Measurements from ENCODE around the gene CHORDC1.

DNA sequence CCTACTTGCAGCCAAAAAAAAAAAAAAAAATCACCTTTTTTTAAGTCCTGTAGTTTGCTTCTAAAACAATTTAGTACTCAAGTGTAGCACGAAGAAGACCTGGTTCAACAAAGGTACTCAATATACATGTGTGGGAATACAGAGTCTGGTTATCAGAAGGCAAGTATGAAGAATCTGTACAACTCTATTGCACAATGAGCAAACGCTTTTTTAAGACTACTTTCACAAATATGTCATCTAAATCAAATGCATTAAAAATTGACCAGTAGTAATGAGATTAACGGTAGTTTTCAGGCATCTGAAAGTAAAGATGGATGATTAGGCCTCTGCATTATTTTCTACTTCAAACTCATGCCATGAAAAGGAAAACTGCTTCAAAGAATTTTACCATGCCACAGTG is 9.5 kb downstream of the CHORDC1 start:
- TF ChIP-seq, protein P1, sequence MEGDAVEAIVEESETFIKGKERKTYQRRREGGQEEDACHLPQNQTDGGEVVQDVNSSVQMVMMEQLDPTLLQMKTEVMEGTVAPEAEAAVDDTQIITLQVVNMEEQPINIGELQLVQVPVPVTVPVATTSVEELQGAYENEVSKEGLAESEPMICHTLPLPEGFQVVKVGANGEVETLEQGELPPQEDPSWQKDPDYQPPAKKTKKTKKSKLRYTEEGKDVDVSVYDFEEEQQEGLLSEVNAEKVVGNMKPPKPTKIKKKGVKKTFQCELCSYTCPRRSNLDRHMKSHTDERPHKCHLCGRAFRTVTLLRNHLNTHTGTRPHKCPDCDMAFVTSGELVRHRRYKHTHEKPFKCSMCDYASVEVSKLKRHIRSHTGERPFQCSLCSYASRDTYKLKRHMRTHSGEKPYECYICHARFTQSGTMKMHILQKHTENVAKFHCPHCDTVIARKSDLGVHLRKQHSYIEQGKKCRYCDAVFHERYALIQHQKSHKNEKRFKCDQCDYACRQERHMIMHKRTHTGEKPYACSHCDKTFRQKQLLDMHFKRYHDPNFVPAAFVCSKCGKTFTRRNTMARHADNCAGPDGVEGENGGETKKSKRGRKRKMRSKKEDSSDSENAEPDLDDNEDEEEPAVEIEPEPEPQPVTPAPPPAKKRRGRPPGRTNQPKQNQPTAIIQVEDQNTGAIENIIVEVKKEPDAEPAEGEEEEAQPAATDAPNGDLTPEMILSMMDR (IDR thresholded peaks at IDR 0.05): no peak
- TF ChIP-seq POLR2A (IDR thresholded peaks at IDR 0.05): no peak
